Measurements from ENCODE around the gene OR5B3. TPM values are rescaled to one million over a fixed set of nuclear protein-coding genes. Genes with fewer than 3 reads are reported as not detected.

Gene OR5B3
- total RNA-seq (2014; rRNA removed; shearing (Covaris generic)): not detected in 2 replicates

DNA sequence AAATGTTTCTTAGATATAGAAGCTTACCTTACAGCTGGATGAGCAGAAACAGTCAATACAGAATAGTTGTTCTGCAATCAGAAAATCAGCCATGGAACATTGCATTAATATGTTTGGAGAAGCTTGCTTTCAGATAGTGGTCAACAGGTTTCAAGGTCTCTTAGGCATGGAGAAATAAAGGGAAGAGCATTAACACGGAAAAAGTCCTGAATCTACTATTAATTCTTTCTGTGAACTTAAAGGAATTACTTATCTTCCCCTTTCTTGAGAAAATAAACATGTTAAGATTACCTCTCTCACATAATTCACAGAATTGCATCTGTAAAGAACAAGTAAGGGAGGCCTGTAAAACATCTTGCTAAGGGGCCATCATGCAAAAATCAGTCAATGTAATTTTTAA is at the start of gene OR5B3:
TSS of gene OR5B3 (minus strand) at position 101 of the 400 bp plus-strand sequence. CDS start 3,465 bp downstream, outside the sequence.

DNA sequence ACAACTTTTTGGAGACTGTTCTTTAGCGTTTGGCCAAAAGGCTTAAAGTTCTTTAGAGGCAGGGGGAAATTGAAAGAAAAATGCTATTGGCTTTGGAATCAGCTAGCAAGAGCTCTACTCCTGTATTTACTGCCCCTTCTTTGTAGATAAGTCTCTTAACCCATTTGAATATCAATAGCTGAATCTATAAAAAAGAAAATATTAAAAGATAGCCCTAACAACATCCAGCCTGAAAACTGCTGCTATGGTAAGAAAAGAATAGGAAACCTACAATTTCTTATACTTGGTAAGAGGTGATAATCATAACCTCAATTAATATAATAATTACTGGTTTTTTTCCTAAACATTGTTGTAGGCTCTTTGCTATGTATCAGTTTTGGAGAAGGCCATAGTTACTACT is 35.5 kb upstream of the OR5B3 start, which contains the start of gene OR5B12:
TSS of gene OR5B12 (minus strand) at position 101 of the 400 bp plus-strand sequence. CDS start 2,085 bp downstream, outside the sequence.

DNA sequence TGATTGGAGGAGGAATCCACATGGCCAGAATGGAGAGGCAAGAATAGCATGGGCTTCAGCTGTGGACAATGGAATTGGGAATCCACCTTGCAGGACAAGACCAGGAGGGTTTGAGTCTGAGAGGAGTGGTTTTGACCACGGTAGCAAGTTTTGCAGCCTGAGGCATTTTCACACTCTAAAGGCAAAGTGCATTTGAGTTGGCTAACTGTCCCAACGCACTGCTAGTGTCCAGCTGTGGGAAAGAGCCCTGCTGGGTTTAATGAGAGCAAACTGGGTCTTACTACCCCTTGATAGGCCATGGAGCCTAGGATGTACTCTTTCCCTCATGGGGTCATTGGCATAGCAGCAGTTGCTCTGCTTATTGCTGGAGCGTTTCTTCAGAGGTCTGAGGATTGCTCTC is 21.3 kb upstream of the OR5B3 start, which contains the start of gene OR5B2:
TSS of gene OR5B2 (minus strand) at position 101 of the 400 bp plus-strand sequence. CDS start 4,860 bp downstream, outside the sequence.

DNA sequence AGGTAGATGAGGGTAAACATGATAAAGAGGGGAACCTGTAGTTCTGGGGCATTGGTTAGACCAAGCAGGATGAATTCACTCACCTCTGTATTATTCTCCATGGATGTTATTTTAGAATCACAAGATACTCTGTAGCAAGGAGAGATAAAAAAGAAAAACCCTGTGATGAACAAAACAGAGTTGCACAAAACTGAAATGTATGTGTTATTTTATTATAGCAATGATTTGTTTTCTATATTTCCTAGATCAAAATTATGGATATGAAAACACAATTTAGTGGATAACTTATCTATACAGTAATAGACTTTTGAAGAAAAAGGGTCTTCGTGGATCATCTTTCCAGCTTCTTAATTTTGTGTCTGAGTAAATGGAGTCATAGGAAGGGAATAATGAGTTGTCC is 47.7 kb downstream of the OR5B3 start, which contains the start of gene OR5B17:
TSS of gene OR5B17 (minus strand) at position 101 of the 400 bp plus-strand sequence. CDS start at position 101, 0 bp downstream.

Other genes starting within 250 kb of the OR5B3 start
- gene OR9Q2, start 217.8 kb downstream of the OR5B3 start, total RNA-seq (2014; rRNA removed; shearing (Covaris generic)): not detected in 2 replicates
- not detected in 2 replicates for gene OR1S2, start 202.7 kb downstream of the OR5B3 start, total RNA-seq (2014; rRNA removed; shearing (Covaris generic))
- not detected in 2 replicates for gene OR1S1, start 194.2 kb downstream of the OR5B3 start, total RNA-seq (2014; rRNA removed; shearing (Covaris generic))
- not detected in 2 replicates for gene OR10Q1, start 178.0 kb downstream of the OR5B3 start, total RNA-seq (2014; rRNA removed; shearing (Covaris generic))
- gene OR10W1, start 138.6 kb downstream of the OR5B3 start, total RNA-seq (2014; rRNA removed; shearing (Covaris generic)): not detected in 2 replicates
- gene OR5B17, start 47.8 kb downstream of the OR5B3 start, total RNA-seq (2014; rRNA removed; shearing (Covaris generic)): not detected in 2 replicates
- not detected in 2 replicates for gene OR5B2, start 21.2 kb upstream of the OR5B3 start, total RNA-seq (2014; rRNA removed; shearing (Covaris generic))
- not detected in 2 replicates for gene OR5B12, start 35.4 kb upstream of the OR5B3 start, total RNA-seq (2014; rRNA removed; shearing (Covaris generic))
- not detected in 2 replicates for gene OR5B21, start 101.2 kb upstream of the OR5B3 start, total RNA-seq (2014; rRNA removed; shearing (Covaris generic))
- 13.1 and 19.8 TPM in 2 replicates for gene LPXN, start 169.0 kb upstream of the OR5B3 start, total RNA-seq (2014; rRNA removed; shearing (Covaris generic))
- 53.8 and 60.8 TPM in 2 replicates for gene ZFP91, start 172.2 kb upstream of the OR5B3 start, total RNA-seq (2014; rRNA removed; shearing (Covaris generic))
- gene CNTF, start 215.8 kb upstream of the OR5B3 start, total RNA-seq (2014; rRNA removed; shearing (Covaris generic)): 3.9 and 5.5 TPM in 2 replicates